ENCODE results near the gene TBC1D2B. TPM values are rescaled to one million over a fixed set of nuclear protein-coding genes. Genes with fewer than 3 reads are reported as not detected.

Gene TBC1D2B
- total and polyA plus RNA-seq, 2 donors: 31.6 to 55.0 TPM

DNA sequence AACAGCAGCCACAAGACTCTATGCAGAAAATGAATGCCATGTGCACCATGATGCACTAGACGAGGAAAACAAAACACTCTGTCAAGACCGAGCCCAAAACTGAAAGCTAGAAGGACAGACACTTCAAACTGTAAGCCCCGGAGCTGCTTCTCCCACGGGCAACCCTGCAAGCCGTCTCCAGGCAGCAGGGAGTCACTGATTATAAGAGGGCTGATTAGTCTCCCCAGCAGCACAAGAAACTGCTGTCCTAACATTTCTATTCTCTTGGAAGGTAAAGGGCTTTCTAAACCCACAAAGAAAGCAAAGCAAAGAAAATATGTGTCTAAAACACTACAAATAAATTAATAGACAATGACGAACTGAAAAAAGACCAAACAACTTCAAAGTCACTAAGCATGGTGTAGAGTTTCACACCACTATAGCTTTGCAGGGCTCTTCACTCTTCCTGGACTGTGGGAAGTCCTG, 15.5 kb downstream of the TBC1D2B start:
- Histone ChIP-seq H3K27ac (ENCODE audit: low read depth) (peak overlapping the region; percentile 16), H3K4me1 (ENCODE audit: insufficient read depth) (peaks cover 12% of the 10 kb centered on the region), H3K36me3 (ENCODE audit: insufficient read depth) (no peaks in the 10 kb centered on the region), H3K4me3 (ENCODE audit: low read depth, low read length) (no peak overlapping the region)
- DNase-seq (ENCODE audit: extremely low spot score): no peak
- 24% methylated on average over 6 of the region's 6 CpGs for WGBS

DNA sequence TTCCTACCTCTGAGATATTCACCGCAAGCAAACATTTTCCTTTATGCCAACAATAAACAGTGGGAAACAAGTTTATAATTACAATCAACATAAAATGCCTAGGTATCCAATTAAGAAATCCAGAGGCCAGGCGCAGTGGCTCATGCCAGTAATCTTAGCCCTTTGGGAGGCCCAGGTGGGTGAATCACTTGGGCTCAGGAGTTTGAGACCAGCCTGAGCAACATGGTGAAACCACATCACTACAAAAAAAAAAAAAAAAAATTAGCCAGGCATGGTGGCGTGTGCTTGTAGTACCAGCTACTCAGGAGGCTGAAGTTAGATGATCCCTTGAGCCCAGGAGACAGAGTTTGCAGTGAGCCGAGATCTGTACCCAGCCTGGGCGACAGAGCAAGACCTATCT, 17.3 kb downstream of the TBC1D2B start:
- no peak for DNase-seq (ENCODE audit: extremely low spot score)
- peaks cover 6% of the 10 kb centered on the region for H3K4me1 ChIP-seq (ENCODE audit: insufficient read depth)

DNA sequence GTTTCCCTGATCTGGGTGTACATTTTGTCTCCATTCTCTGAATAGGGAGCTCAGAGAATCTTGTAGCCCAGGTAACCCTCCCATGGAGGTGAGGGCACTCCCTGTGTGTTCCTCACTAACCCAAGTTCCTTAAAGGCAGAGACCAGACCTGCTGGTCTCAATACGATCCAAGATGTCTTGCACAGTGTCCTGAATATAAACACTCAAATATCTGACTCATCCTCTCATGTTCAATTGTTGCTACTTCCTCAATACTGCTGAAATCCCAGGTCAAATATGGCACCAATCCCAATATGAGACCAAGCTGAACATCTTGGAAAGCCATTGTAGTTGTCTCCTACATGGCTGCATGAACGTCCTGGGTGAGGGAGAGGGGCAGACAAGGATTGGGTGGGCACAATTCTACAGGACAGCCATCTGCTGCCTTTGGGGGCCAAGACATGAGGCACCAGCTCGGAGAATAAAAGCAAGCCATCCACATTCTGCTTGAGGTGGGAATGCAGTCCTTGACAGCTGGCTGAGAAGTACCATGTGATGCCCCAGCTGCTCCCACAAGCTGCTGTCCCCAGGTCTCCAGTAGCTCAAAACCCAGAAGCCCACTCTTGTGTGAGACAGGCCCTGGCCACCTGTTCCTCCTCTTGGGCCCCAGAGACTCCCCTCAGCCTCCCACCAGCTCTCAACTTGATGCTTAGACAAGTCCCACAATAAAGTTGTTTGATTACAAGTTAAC, 18.2 kb downstream of the TBC1D2B start:
- Histone ChIP-seq H3K36me3 (ENCODE audit: insufficient read depth) (no peaks in the 10 kb centered on the region), H3K27ac (ENCODE audit: low read depth) (peak overlapping the region; percentile 45), H3K4me1 (ENCODE audit: insufficient read depth) (peaks cover 4% of the 10 kb centered on the region), H3K4me3 (ENCODE audit: low read depth, low read length) (no peak overlapping the region)
- 61% methylated on average over 3 of the region's 3 CpGs for WGBS
- DNase-seq (ENCODE audit: extremely low spot score): no peak

More for the DNA sequence above, 17.3 kb downstream of the TBC1D2B start:
- H3K36me3 ChIP-seq (ENCODE audit: insufficient read depth): no peaks in the 10 kb centered on the region
- no peak overlapping the region for H3K27ac ChIP-seq (ENCODE audit: low read depth)
- no peak overlapping the region for H3K4me3 ChIP-seq (ENCODE audit: low read depth, low read length)
- 92% methylated on average over 5 of the region's 5 CpGs for WGBS

DNA sequence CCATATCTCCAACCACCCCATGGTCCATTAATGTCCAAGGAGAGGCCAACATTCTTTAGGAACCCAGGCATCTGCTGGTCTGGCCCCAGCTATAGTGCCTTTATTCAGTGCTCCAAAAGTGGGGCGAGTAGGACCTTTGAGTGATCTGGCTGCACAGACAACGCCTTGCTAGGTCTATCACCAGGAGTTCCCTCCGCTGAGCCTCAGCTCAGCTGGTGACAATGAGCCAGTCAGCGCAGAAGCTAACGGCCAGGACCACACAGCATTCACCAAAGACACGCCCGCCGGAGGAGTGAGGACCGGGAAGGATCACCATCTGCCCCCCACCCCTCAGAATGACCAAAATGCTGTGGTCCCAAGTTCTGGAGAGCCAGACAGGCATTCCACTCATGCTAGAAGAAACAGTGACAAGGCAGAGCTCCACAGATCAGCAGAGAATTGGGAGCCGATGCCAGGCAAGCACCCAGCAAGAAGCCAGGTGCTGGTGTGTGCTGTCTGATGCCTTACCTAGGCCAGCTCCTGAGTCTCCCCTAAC, 19.0 kb downstream of the TBC1D2B start:
- 89% methylated on average over 10 of the region's 10 CpGs for WGBS
- peaks cover 4% of the 10 kb centered on the region for H3K4me1 ChIP-seq (ENCODE audit: insufficient read depth)

DNA sequence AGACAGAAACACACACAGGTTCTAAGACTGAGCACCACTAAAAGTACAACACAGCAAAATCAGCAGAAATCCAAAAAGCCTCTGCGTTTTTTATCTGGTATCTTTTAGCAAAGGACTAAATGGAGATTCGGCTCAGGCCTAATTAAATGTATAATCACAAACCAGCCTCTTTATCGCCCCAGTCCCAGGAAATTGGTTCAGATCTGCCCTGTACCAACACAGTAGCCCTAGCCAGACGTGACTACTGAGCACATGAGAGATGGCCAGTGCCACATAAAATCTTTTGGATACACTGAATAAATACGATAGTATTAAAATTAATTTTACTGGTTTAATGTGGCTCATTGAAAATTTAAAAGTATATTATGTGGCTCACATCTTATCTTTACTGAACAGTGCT, 19.7 kb downstream of the TBC1D2B start:
- 84% methylated on average over 5 of the region's 5 CpGs for WGBS
- no peaks in the 10 kb centered on the region for H3K36me3 ChIP-seq (ENCODE audit: insufficient read depth)
- no peak overlapping the region for H3K4me3 ChIP-seq (ENCODE audit: low read depth, low read length)
- no peak for DNase-seq (ENCODE audit: extremely low spot score)
- H3K27ac ChIP-seq (ENCODE audit: low read depth): peak overlapping the region; percentile 12
- peaks cover 4% of the 10 kb centered on the region for H3K4me1 ChIP-seq (ENCODE audit: insufficient read depth)

More for the DNA sequence above, 19.0 kb downstream of the TBC1D2B start:
- H3K27ac ChIP-seq (ENCODE audit: low read depth): no peak overlapping the region
- no peaks in the 10 kb centered on the region for H3K36me3 ChIP-seq (ENCODE audit: insufficient read depth)
- no peak overlapping the region for H3K4me3 ChIP-seq (ENCODE audit: low read depth, low read length)
- no peak for DNase-seq (ENCODE audit: extremely low spot score)

DNA sequence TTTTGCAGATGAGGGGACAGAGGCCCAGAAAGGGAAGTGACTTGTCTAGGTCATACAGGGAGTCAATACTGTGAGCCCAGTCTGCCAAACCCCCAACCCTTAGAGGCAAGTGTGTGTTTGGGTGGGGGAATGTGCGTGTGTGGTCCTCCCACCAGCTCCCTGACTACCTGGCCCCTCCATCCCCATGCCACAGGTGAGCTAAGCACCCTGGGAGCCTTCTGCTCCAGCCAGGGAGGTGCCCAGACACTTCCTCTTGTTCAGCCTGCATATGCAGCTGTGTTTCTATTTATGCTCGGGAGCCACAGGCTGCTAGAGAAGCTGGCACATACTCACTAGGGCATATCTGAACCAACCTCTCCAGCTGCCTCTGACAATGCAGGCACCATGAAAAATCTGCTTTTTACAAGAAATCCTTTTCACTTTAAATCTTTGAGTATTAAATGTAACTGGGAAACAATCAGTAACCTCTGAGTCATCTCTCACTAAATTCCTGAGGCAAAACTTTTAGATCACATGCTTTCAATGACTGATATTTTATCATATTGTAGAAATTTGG, 20.7 kb downstream of the TBC1D2B start:
- WGBS: 46% methylated on average over 2 of the region's 2 CpGs
- H3K27ac ChIP-seq (ENCODE audit: low read depth): peak overlapping the region; percentile 76
- no peak overlapping the region for H3K4me3 ChIP-seq (ENCODE audit: low read depth, low read length)
- no peaks in the 10 kb centered on the region for H3K36me3 ChIP-seq (ENCODE audit: insufficient read depth)
- peaks cover 7% of the 10 kb centered on the region for H3K4me1 ChIP-seq (ENCODE audit: insufficient read depth)
- no peak for DNase-seq (ENCODE audit: extremely low spot score)

DNA sequence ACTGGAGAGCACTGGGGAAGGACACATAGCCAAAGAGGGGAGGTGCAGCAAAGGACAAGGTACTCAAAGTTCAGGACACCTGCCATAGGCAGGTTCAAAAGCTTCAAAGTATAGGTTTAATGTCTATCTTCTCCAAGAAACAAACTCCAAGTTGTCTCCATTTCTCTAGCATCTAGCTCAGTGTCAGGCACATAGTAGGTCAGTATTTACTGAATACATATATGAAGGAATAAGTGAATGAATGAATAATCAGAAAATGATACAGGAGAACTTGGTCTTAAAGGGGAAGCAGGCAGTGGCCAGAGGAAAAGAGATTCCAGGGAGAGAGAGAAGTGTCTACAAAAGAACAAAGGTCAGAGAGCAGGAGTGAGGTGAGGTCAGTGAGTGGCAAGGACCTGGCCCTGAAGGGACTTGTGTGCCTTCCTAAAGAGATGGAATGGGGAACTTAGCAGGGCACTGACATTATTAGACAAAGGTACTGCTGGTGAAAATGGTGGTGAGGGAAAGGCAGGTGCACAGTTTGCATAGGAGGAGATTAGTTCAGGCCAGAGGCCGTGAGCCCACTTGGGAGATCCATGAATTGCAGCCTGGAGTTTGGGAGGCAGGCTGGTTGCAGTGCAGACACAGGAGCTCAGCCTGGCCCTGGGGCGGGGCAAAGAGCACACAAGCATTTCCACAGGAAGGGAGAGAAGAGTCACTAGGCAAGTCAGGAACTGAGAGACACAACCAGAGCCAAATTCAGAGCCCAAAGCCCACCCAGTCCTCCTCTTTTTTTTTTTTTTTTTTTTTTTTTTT, 21.4 kb downstream of the TBC1D2B start:
- Histone ChIP-seq H3K36me3 (ENCODE audit: insufficient read depth) (no peaks in the 10 kb centered on the region), H3K27ac (ENCODE audit: low read depth) (no peak overlapping the region), H3K4me1 (ENCODE audit: insufficient read depth) (peaks cover 8% of the 10 kb centered on the region), H3K4me3 (ENCODE audit: low read depth, low read length) (no peak overlapping the region)
- WGBS: 51% methylated on average over 2 of the region's 2 CpGs
- DNase-seq (ENCODE audit: extremely low spot score): no peak

DNA sequence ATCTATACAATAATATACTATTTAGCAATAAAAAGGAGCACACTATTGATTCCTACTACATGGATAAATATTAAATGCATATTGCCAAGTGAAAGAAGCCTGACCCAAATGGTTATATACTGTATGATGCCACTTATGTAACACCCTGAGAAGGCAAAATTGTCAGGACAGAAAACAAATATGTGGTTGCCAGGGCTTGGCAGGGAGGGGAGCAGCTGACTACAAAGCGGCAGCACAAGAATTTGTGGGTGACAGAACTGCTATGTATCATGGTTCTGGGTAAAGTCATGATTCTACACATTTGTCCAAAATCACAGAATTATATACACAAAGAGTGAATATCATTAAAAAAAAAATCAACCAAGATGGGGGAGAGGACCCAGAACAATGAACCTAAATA, 22.5 kb downstream of the TBC1D2B start:
- DNase-seq (ENCODE audit: extremely low spot score): no peak
- H3K36me3 ChIP-seq (ENCODE audit: insufficient read depth): no peaks in the 10 kb centered on the region
- 97% methylated on average over 1 of the region's 1 CpG for WGBS
- H3K4me1 ChIP-seq (ENCODE audit: insufficient read depth): peaks cover 8% of the 10 kb centered on the region
- no peak overlapping the region for H3K4me3 ChIP-seq (ENCODE audit: low read depth, low read length)
- H3K27ac ChIP-seq (ENCODE audit: low read depth): no peak overlapping the region

DNA sequence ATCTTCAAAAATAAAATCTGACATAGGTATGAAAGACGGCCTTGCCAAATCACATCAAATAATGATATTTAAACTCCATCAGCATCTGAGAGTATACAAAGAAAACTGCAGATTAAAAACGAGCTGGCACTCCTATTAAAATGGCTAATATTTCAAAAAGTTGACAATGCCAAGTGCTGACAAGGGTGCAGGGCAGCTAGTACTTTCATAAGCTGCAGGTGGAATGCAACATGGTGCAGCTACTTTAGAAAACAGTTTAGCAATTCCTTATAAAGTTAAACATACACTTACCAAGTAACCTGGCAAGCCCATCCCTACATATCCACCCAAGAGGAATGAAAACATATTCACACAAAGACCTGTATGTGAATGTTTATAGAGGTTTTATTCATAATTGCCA, 23.0 kb downstream of the TBC1D2B start:
- DNase-seq (ENCODE audit: extremely low spot score): no peak
- 76% methylated on average over 2 of the region's 2 CpGs for WGBS
- H3K4me1 ChIP-seq (ENCODE audit: insufficient read depth): peaks cover 8% of the 10 kb centered on the region
- H3K36me3 ChIP-seq (ENCODE audit: insufficient read depth): no peaks in the 10 kb centered on the region
- no peak overlapping the region for H3K4me3 ChIP-seq (ENCODE audit: low read depth, low read length)
- H3K27ac ChIP-seq (ENCODE audit: low read depth): no peak overlapping the region

DNA sequence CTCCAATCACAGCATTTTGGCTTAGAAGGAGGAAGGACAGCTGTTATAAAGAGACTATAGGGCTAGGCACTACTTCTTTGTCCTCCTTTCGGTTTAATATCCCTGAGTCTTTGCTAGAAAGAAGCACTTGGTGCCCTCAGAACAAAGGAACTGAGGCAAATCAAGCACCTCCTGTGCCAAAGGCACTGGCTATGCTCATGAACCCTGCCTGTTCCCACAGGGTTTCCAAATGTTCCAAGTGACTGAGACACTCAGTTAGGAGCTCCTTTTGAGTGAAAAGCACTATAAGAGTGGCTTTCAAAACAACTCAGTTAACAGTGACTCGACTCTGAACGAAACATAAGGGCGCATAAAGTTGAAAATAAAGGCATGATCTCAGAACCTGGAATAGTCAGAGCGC, 25.0 kb downstream of the TBC1D2B start:
- no peak overlapping the region for H3K27ac ChIP-seq (ENCODE audit: low read depth)
- 88% methylated on average over 5 of the region's 5 CpGs for WGBS
- peaks cover 7% of the 10 kb centered on the region for H3K4me1 ChIP-seq (ENCODE audit: insufficient read depth)

DNA sequence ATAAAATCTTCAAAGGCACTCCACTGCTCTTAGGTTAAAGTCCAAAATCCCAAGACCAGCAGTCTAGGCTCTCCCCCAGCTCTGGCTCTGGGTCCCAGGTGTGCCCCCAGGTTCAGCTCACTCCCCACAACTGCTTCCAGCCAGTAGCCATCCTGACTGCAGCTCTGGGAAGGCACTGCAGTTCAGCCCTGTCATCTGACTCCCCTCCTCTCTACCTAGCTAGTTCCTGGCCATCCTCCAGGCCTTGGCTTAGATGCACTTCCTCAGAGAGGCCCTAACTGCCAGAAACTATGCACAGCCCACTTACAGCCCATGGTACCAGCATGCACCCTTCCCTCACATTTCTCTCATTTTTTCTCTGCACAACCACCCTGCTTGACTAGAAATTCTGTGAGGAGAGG, 25.5 kb downstream of the TBC1D2B start:
- DNase-seq (ENCODE audit: extremely low spot score): no peak
- Histone ChIP-seq H3K27ac (ENCODE audit: low read depth) (peak overlapping the region; percentile 33), H3K4me3 (ENCODE audit: low read depth, low read length) (no peak overlapping the region), H3K4me1 (ENCODE audit: insufficient read depth) (peaks cover 10% of the 10 kb centered on the region), H3K36me3 (ENCODE audit: insufficient read depth) (no peaks in the 10 kb centered on the region)

More for the DNA sequence above, 25.0 kb downstream of the TBC1D2B start:
- Histone ChIP-seq H3K36me3 (ENCODE audit: insufficient read depth) (no peaks in the 10 kb centered on the region), H3K4me3 (ENCODE audit: low read depth, low read length) (no peak overlapping the region)
- DNase-seq (ENCODE audit: extremely low spot score): no peak

DNA sequence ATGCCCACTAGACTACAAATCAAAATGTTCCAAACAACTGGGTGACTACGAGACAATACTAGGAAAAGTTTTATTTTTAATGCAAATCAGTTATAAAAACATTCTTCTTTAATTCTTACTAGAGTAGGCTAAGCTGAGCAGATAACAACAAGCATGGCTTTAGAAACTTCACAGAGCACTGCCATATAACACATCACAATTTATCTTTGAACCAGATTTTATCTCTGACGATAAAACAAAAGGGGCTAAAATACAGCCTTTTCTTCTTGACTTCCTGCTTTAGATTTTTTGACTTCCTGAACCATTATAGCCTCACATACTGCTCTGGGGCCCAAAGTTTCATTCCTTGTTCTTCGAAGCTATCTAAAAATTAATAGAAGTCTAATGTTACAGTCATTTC, 25.9 kb downstream of the TBC1D2B start:
- 47% methylated on average over 3 of the region's 3 CpGs for WGBS
- Histone ChIP-seq H3K27ac (ENCODE audit: low read depth) (peak overlapping the region; percentile 33), H3K4me1 (ENCODE audit: insufficient read depth) (peaks cover 10% of the 10 kb centered on the region), H3K36me3 (ENCODE audit: insufficient read depth) (no peaks in the 10 kb centered on the region), H3K4me3 (ENCODE audit: low read depth, low read length) (no peak overlapping the region)
- DNase-seq (ENCODE audit: extremely low spot score): no peak

DNA sequence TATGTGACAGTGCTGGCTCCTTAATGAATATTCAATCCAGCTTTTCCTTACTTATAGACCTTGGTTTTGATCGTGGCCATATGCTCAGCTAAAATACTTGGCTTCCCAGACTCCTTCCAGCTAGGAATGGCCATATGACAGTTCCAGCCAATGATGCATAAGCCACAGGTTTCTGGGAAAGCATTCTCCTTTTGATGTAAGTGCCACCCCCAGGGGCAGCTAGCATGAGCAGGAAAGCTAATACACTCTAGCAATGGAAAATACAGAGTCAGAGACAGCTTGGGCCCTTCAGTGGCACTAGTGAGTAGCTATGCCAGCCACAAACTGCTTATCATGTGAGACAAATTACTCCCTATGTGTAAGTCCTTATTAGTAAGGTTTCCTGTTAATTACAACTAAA, 26.7 kb downstream of the TBC1D2B start:
- H3K4me1 ChIP-seq (ENCODE audit: insufficient read depth): peaks cover 10% of the 10 kb centered on the region

DNA sequence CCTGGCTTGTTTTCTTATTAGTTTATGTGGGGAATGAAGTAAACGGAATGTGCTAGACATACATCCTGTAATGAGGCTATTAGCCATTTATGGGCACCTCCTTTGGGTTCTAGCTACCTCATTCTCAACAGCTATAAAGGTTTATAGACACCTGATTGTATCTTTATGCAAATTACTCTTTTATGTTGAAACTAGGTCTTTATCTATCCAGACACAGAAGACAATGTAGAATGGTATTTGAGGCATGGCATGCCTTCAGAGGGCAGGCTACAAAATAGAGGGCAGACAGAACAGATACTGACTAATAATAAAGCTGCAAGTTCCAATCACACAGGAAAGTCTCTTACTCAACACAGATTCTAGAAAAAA, 27.1 kb downstream of the TBC1D2B start:
- Histone ChIP-seq H3K4me1 (ENCODE audit: insufficient read depth) (peaks cover 10% of the 10 kb centered on the region), H3K4me3 (ENCODE audit: low read depth, low read length) (no peak overlapping the region)
- DNase-seq (ENCODE audit: extremely low spot score): no peak

More for the DNA sequence above, 26.7 kb downstream of the TBC1D2B start:
- Histone ChIP-seq H3K4me3 (ENCODE audit: low read depth, low read length) (no peak overlapping the region), H3K27ac (ENCODE audit: low read depth) (no peak overlapping the region), H3K36me3 (ENCODE audit: insufficient read depth) (no peaks in the 10 kb centered on the region)
- 54% methylated on average over 1 of the region's 1 CpG for WGBS
- DNase-seq (ENCODE audit: extremely low spot score): no peak

More for the DNA sequence above, 27.1 kb downstream of the TBC1D2B start:
- 63% methylated on average over 1 of the region's 1 CpG for WGBS
- no peaks in the 10 kb centered on the region for H3K36me3 ChIP-seq (ENCODE audit: insufficient read depth)
- no peak overlapping the region for H3K27ac ChIP-seq (ENCODE audit: low read depth)
